ENCODE measurements around the gene IQGAP3.
"Not testable (repeated sequence)": the region's sequence is repeated elsewhere in the genome, so short reads cannot be mapped to it uniquely, and the experiment has no call there.

Gene IQGAP3

GRCh38 chr1:156578055-156578454 lies 5.7 kb upstream of the IQGAP3 start:
- DNase-seq (ENCODE audit: extremely low spot score, insufficient read length, low read depth), result no peak
- FAIRE-seq, result no peak

- FAIRE-seq (no peak), DNase-seq (ENCODE audit: extremely low spot score, insufficient read length, low read depth) (no peak)
Observed at GRCh38 chr1:156577550-156577949, 5.2 kb upstream of the IQGAP3 start.

- FAIRE-seq, result no peak
Observed at GRCh38 chr1:156574039-156574633, 1.8 kb upstream of the IQGAP3 start.

GRCh38 chr1:156572663-156573018 lies 276 bp upstream of the IQGAP3 start:
- no peak for DNase-seq (ENCODE audit: extremely low spot score, insufficient read length, low read depth)

More at GRCh38 chr1:156574039-156574633, 1.8 kb upstream of the IQGAP3 start:
- no peak for DNase-seq (ENCODE audit: extremely low spot score, insufficient read length, low read depth)

GRCh38 chr1:156571261-156571852 lies 1.0 kb downstream of the IQGAP3 start:
- no peak for DNase-seq (ENCODE audit: extremely low spot score, insufficient read length, low read depth)
- FAIRE-seq, result no peak

More at GRCh38 chr1:156572663-156573018, 276 bp upstream of the IQGAP3 start:
- FAIRE-seq, result no peak

GRCh38 chr1:156566436-156566835 lies 5.9 kb downstream of the IQGAP3 start:
- no peak for DNase-seq (ENCODE audit: extremely low spot score, insufficient read length, low read depth)
- FAIRE-seq, result no peak

GRCh38 chr1:156565519-156565918 lies 6.8 kb downstream of the IQGAP3 start:
- no peak for FAIRE-seq
- DNase-seq (ENCODE audit: extremely low spot score, insufficient read length, low read depth), result no peak

- DNase-seq (ENCODE audit: extremely low spot score, insufficient read length, low read depth) (no peak), FAIRE-seq (no peak)
Observed at GRCh38 chr1:156560585-156561163, 11.7 kb downstream of the IQGAP3 start.

- FAIRE-seq (no peak), DNase-seq (ENCODE audit: extremely low spot score, insufficient read length, low read depth) (no peak)
Observed at GRCh38 chr1:156559797-156560385, 12.5 kb downstream of the IQGAP3 start.

- DNase-seq (ENCODE audit: extremely low spot score, insufficient read length, low read depth) (no peak), FAIRE-seq (no peak)
Observed at GRCh38 chr1:156559086-156559796, 13.1 kb downstream of the IQGAP3 start.

GRCh38 chr1:156556354-156556753 lies 16.0 kb downstream of the IQGAP3 start:
- no peak for FAIRE-seq
- no peak for DNase-seq (ENCODE audit: extremely low spot score, insufficient read length, low read depth)

- DNase-seq (ENCODE audit: extremely low spot score, insufficient read length, low read depth) (no peak), FAIRE-seq (no peak)
Observed at GRCh38 chr1:156555715-156556114, 16.6 kb downstream of the IQGAP3 start.

GRCh38 chr1:156554971-156555370 lies 17.4 kb downstream of the IQGAP3 start:
- FAIRE-seq, result no peak
- no peak for DNase-seq (ENCODE audit: extremely low spot score, insufficient read length, low read depth)

- no peak for FAIRE-seq
- DNase-seq (ENCODE audit: extremely low spot score, insufficient read length, low read depth), result no peak
Observed at GRCh38 chr1:156553860-156554485, 18.4 kb downstream of the IQGAP3 start.

GRCh38 chr1:156552937-156553336 lies 19.4 kb downstream of the IQGAP3 start:
- FAIRE-seq; DNase-seq (ENCODE audit: extremely low spot score, insufficient read length, low read depth): not testable (repeated sequence)

GRCh38 chr1:156552518-156552917 lies 19.8 kb downstream of the IQGAP3 start:
- DNase-seq (ENCODE audit: extremely low spot score, insufficient read length, low read depth) (no peak), FAIRE-seq (no peak)

GRCh38 chr1:156551869-156552268 lies 20.5 kb downstream of the IQGAP3 start:
- DNase-seq (ENCODE audit: extremely low spot score, insufficient read length, low read depth), result no peak
- no peak for FAIRE-seq

GRCh38 chr1:156551066-156551643 lies 21.2 kb downstream of the IQGAP3 start:
- DNase-seq (ENCODE audit: extremely low spot score, insufficient read length, low read depth) (no peak), FAIRE-seq (no peak)

GRCh38 chr1:156550346-156550745 lies 22.0 kb downstream of the IQGAP3 start:
- DNase-seq (ENCODE audit: extremely low spot score, insufficient read length, low read depth) (no peak), FAIRE-seq (no peak)

GRCh38 chr1:156549831-156550230 lies 22.5 kb downstream of the IQGAP3 start:
- DNase-seq (ENCODE audit: extremely low spot score, insufficient read length, low read depth), result no peak

More at GRCh38 chr1:156549831-156550230, 22.5 kb downstream of the IQGAP3 start:
- no peak for FAIRE-seq

Measured in GM18507 (cell line).